ENCODE data around the gene NBEAL2.

Gene NBEAL2

DNA sequence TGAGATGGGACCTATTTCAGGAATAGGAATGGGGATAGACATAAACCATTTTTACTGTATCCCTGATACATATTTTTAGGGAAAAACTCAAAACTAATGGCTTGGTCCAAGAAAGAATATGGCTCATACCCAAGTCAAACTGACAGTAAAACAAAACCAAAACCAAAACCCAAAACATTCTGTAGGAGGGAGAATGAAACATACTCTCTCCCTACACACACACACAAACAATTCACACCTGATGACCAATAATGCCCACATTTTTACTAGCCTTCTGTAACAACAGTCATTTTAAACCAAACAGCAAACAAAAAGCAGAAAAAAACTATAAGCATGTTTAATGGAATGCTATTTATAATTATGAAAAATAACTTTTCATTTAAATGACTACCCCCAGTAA lies 74.9 kb downstream of the NBEAL2 start:
- no peak for DNase-seq

DNA sequence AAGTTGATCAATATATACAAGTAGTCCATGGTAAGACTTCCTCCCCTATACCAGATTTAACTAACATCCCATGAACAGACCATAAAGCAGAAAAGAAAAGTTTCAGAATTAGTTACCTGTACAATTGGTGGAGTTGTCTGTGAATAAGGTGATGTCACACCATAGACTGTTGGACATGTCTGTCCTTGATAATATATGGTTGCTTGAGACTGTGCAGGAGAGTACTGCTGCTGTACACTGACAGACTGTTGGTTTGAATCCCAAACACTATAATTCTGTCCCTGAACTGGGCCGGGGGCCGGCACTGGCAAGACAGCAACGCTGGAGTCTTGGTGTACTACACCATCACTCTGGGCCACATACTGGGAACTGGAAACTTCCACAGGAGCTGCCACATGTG lies 77.2 kb downstream of the NBEAL2 start:
- DNase-seq: no peak

DNA sequence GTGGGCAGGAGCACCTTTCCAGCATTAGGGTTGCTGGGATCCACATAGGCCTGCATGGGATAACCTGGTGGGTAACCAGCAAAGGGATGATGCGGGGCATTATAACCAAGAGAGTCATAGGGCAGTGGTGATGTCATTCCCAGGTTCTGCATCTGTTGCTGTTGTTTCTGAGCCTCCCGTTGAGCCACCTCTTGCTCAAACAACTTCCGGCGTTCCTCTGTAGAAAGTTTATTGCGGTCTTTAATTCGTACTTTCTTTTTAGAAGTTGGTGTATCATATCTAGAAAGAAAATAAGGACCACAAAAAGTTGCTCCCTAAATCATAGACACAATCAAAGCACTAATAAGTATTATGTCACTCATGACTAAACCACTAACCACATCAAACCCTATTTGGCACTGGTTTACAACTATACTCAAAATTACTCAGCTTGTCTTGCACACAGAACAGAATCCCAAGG lies 77.8 kb downstream of the NBEAL2 start:
- DNase-seq: no peak
